Transverse colon (tissue), 4 donors: ENCODE data around the gene DCST2.

Experiments used
- EP300 ChIP-seq: sonication (generic); formaldehyde crosslinking; IDR thresholded peaks from one replicate; pipeline ENCODE4 v1.6.1; 2017; ENCODE audit warnings: antibody characterized with exemption, low read depth
- POLR2A ChIP-seq: fragments of 450-650 bp; IDR thresholded peaks from one replicate; pipeline ENCODE4 v1.6.1; 2016; ENCODE audit warnings: antibody characterized with exemption, mild to moderate bottlenecking, moderate library complexity
- POLR2AphosphoS5 ChIP-seq, 3 donors: sonication (generic); formaldehyde crosslinking; IDR thresholded peaks; one replicate each; pipeline ENCODE4 v1.6.1; 2016; ENCODE audit warnings: antibody characterized with exemption in 3 of 3
- TF ChIP-seq, protein P1 (sequence below), 5 experiments: fragments of 200-600 bp in 3 of 5; fragments of 450-650 bp in 2 of 5; sonication (generic) in 3 of 5; IDR thresholded peaks; 1 replicate in 2 of 5; 2 replicates in 3 of 5; pipeline ENCODE4 v1.5.1; 2016 to 2017; ENCODE audit warnings: antibody characterized with exemption in 5 of 5, inconsistent platforms in 3 of 5, mild to moderate bottlenecking in 2 of 5, moderate library complexity in 1 of 5

DNA sequence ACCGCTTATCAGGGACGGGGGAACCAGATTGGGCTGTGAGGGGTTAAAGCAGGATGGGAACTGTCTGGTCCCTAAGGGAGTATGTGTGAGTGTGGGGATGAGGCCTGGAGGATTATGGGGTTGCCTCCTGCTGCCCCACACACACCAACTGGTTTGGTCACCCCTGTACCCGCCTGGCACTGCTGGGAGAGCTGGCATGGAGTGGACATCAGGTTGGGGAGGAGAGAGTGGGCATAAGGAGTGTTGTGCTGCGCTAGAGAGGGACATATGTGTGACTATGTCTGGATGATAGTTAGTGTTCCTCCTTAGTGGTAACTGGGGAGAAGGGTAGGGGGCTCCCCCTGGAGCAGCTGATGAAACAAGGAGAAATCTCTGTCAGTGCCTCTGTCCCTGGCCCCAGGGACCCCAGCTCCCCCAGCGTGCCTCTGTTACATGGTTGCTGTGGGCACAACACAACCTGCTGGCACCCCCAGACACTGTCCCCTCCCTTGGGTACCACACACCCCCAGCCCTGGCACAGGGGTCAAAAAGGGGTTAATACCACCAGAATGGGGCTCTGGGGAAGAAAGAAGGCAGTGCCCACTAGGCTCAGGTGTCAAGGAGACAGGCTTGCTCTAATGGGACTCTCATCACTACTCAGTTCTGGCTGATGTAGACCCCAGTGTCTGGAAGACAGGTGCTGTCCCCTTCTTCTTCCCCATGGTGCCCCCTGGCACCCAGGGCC, 29.1 kb downstream of the DCST2 start:
- TF ChIP-seq, protein P1, sequence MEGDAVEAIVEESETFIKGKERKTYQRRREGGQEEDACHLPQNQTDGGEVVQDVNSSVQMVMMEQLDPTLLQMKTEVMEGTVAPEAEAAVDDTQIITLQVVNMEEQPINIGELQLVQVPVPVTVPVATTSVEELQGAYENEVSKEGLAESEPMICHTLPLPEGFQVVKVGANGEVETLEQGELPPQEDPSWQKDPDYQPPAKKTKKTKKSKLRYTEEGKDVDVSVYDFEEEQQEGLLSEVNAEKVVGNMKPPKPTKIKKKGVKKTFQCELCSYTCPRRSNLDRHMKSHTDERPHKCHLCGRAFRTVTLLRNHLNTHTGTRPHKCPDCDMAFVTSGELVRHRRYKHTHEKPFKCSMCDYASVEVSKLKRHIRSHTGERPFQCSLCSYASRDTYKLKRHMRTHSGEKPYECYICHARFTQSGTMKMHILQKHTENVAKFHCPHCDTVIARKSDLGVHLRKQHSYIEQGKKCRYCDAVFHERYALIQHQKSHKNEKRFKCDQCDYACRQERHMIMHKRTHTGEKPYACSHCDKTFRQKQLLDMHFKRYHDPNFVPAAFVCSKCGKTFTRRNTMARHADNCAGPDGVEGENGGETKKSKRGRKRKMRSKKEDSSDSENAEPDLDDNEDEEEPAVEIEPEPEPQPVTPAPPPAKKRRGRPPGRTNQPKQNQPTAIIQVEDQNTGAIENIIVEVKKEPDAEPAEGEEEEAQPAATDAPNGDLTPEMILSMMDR (IDR thresholded peaks at IDR 0.05) = no peak
- TF ChIP-seq POLR2A (peak; percentile 18), POLR2AphosphoS5 (IDR thresholded peaks at IDR 0.05) (no peak), EP300 (no peak)
